Measurements from ENCODE around the gene GPR25.

GRCh38 chr1:200838676-200839445 lies 33.9 kb upstream of the GPR25 start:
- TF ChIP-seq POLR2AphosphoS5 (IDR thresholded peaks at IDR 0.05; ENCODE audit: insufficient read depth in 1 of 2, low read depth in 1 of 2) (no peak), CTCF (IDR thresholded peaks at IDR 0.05) (no peak), POLR2A (IDR thresholded peaks at IDR 0.05) (no peak)
